ENCODE results near the gene MAL.

The MAL gene

GRCh38 chr2:94992360-94992759, 33.1 kb upstream of the MAL start:
- TF ChIP-seq CTCF (IDR thresholded peaks at IDR 0.05; ENCODE audit: control extremely low read depth, extremely low read depth, low read depth, missing control alignments): no peak
- ChIA-PET POLR2A (no interaction called here), CTCF (no interaction called here)
- DNase-seq (ENCODE audit: extremely low spot score): no peak

GRCh38 chr2:94993176-94994062, 32.1 kb upstream of the MAL start:
- no peak for TF ChIP-seq CTCF (IDR thresholded peaks at IDR 0.05; ENCODE audit: control extremely low read depth, extremely low read depth, low read depth, missing control alignments)
- ChIA-PET POLR2A (no interaction called here), CTCF (interaction anchor here (0.9 kb wide), 1 partner anchor 61 kb away, joined by 3 read pairs; no protein-coding TSS in a partner anchor)
- DNase-seq (ENCODE audit: extremely low spot score): no peak

- ChIA-PET POLR2A (no interaction called here), CTCF (interaction anchor here (0.9 kb wide), 1 partner anchor 60 kb away, joined by 3 read pairs; no protein-coding TSS in a partner anchor)
- no peak for TF ChIP-seq CTCF (IDR thresholded peaks at IDR 0.05; ENCODE audit: control extremely low read depth, extremely low read depth, low read depth, missing control alignments)
- no peak for DNase-seq (ENCODE audit: extremely low spot score)
Observed at GRCh38 chr2:94994063-94994913, 31.2 kb upstream of the MAL start.

- POLR2A ChIA-PET: no interaction called here
- no peak for DNase-seq (ENCODE audit: extremely low spot score)
- CTCF ChIA-PET: interaction anchor here (1.1 to 2.3 kb wide), 3 partner anchors 8 to 27 kb away, joined by 4 to 14 read pairs (median 4); no protein-coding TSS in a partner anchor
- no peak for TF ChIP-seq CTCF (IDR thresholded peaks at IDR 0.05; ENCODE audit: control extremely low read depth, extremely low read depth, low read depth, missing control alignments)
Observed at GRCh38 chr2:94994914-94995552, 30.5 kb upstream of the MAL start.

- POLR2A ChIA-PET: no interaction called here
- CTCF ChIA-PET: interaction anchor here (0.8 to 2.3 kb wide), 4 partner anchors 9 to 120 kb away, joined by 3 to 14 read pairs (median 4); no protein-coding TSS in a partner anchor
- DNase-seq (ENCODE audit: extremely low spot score): no peak
- TF ChIP-seq CTCF (IDR thresholded peaks at IDR 0.05; ENCODE audit: control extremely low read depth, extremely low read depth, low read depth, missing control alignments): no peak
Observed at GRCh38 chr2:94995553-94996304, 29.8 kb upstream of the MAL start.

All from GM10248 (cell line).